SK-N-SH (cell line): ENCODE data around the gene ZNF775. TPM values are rescaled to one million over a fixed set of nuclear protein-coding genes. Genes with fewer than 3 reads are reported as not detected.

Experiments
- CTCF ChIA-PET: fragments of 300-600, 350-600 bp; formaldehyde crosslinking; extraction: SDS; loops from one replicate; lab custom pipeline; 2021; lab: Yijun Ruan, JAX
- POLR2A ChIA-PET: fragments of 350-600 bp; sonication (Branson Sonifier 250); formaldehyde crosslinking; extraction: SDS; loops from one replicate; lab custom pipeline; 2020; ENCODE audit warnings: antibody characterized with exemption, inconsistent platforms; lab: Yijun Ruan, JAX
- DNase-seq: peaks from one replicate; pipeline ENCODE4 v3.0.0; 2012
- H2AFZ ChIP-seq: fragments of 200-600 bp; sonication (generic); 2 replicates; pipeline ENCODE4 v1.8.1; 2016; ENCODE audit warnings: antibody characterized with exemption, mild to moderate bottlenecking, low read depth
- H3F3A ChIP-seq: fragments of 200-600 bp; sonication (generic); replicated peaks from 2 replicates; pipeline ENCODE3; 2016; ENCODE audit warnings: antibody characterized with exemption, mild to moderate bottlenecking; ENCODE audit not compliant: insufficient read depth
- H3K27ac ChIP-seq, 2 experiments: fragments of 200-500 bp in 1 of 2; fragments of 200-600 bp in 1 of 2; sonication (Bioruptor generic) in 1 of 2; sonication (generic), shearing (Covaris generic) in 1 of 2; 2 replicates each; pipeline versions ENCODE4 v1.5.1 to v1.6.1; 2014 to 2016; ENCODE audit warnings: low read depth in 2 of 2, inconsistent platforms in 1 of 2, low read length in 1 of 2, mild to moderate bottlenecking in 1 of 2, mixed read lengths in 1 of 2
- H3K27me3 ChIP-seq: fragments of 200-600 bp; sonication (generic), shearing (Covaris generic); 2 replicates; pipeline ENCODE4 v1.6.1; 2016; ENCODE audit warnings: mixed run types; ENCODE audit not compliant: insufficient read depth
- H3K36me3 ChIP-seq, 2 experiments: fragments of 200-500 bp in 1 of 2; fragments of 200-600 bp in 1 of 2; sonication (Bioruptor generic) in 1 of 2; sonication (generic) in 1 of 2; replicated peaks in 1 of 2; 2 replicates each; pipeline versions ENCODE3 to v1.5.1; 2014 to 2016; ENCODE audit warnings: low read length in 1 of 2, mild to moderate bottlenecking in 1 of 2; ENCODE audit not compliant: insufficient read depth in 2 of 2, control insufficient read depth in 1 of 2
- H3K4me1 ChIP-seq, 2 experiments: fragments of 200-500 bp in 1 of 2; fragments of 200-600 bp in 1 of 2; sonication (Bioruptor generic) in 1 of 2; sonication (generic), shearing (Covaris generic) in 1 of 2; 2 replicates each; pipeline versions ENCODE4 v1.5.1 to v1.6.1; 2014 to 2016; ENCODE audit warnings: low read depth in 1 of 2, low read length in 1 of 2, mixed run types in 1 of 2; ENCODE audit not compliant: insufficient read depth in 2 of 2, control insufficient read depth in 1 of 2
- H3K4me2 ChIP-seq: fragments of 200-600 bp; sonication (generic), shearing (Covaris generic); 2 replicates; pipeline ENCODE4 v1.6.1; 2017; ENCODE audit warnings: mixed run types
- H3K4me3 ChIP-seq, 2 experiments: fragments of 200-500 bp in 1 of 2; fragments of 200-600 bp in 1 of 2; sonication (Bioruptor generic) in 1 of 2; sonication (generic), shearing (Covaris generic) in 1 of 2; 2 replicates each; pipeline versions ENCODE4 v1.5.1 to v1.8.1; 2014 to 2016; ENCODE audit warnings: low read depth in 2 of 2, inconsistent platforms in 1 of 2, low read length in 1 of 2, mild to moderate bottlenecking in 1 of 2, mixed read lengths in 1 of 2, moderate library complexity in 1 of 2
- H3K79me2 ChIP-seq: fragments of 200-600 bp; sonication (generic); 2 replicates; pipeline ENCODE4 v1.8.1; 2017; ENCODE audit warnings: mild to moderate bottlenecking; ENCODE audit not compliant: insufficient read depth
- H3K9ac ChIP-seq: fragments of 200-600 bp; sonication (generic); 2 replicates; pipeline ENCODE4 v1.6.1; 2017; ENCODE audit warnings: mixed run types
- H3K9me2 ChIP-seq: fragments of 200-600 bp; sonication (generic); 2 replicates; pipeline ENCODE4 v1.6.1; 2017; ENCODE audit warnings: mixed run types
- H3K9me3 ChIP-seq: fragments of 200-600 bp; sonication (generic); 2 replicates; pipeline ENCODE4 v1.6.1; 2017; ENCODE audit warnings: mixed run types, mild to moderate bottlenecking, moderate library complexity
- H4K20me1 ChIP-seq: fragments of 200-600 bp; sonication (generic); 2 replicates; pipeline ENCODE4 v1.6.1; 2017; ENCODE audit warnings: mild to moderate bottlenecking, mixed run types; ENCODE audit not compliant: insufficient read depth
- EZH2phosphoT487 ChIP-seq: fragments of 200-600 bp; sonication (generic); IDR thresholded peaks from 2 replicates; pipeline ENCODE4 v1.6.1; 2017; ENCODE audit warnings: low read depth, mixed run types, mild to moderate bottlenecking, antibody characterized with exemption, moderate library complexity, borderline replicate concordance
- MXI1 ChIP-seq: IDR thresholded peaks from 2 replicates; pipeline ENCODE4 v1.6.1; 2012; ENCODE audit warnings: mild to moderate bottlenecking, low read depth, low read length, improper control_type of control experiment
- NRF1 ChIP-seq: IDR thresholded peaks from 2 replicates; pipeline ENCODE4 v1.6.1; 2012; ENCODE audit warnings: low read depth, mild to moderate bottlenecking, low read length
- RCOR1 ChIP-seq: fragments of 150-350 bp; IDR thresholded peaks from 2 replicates; pipeline ENCODE4 v1.6.1; 2017; ENCODE audit warnings: antibody characterized with exemption, low read length
- TCF12 ChIP-seq: IDR thresholded peaks from 2 replicates; pipeline ENCODE4 v1.4.0; 2012
- WGBS: methylation state at CpG from one replicate; pipeline ENCODE4 v1.1.6; 2017; ENCODE audit warnings: low lambda C conversion rate; 5-methylcytosine and 5-hydroxymethylcytosine counted together
- polyA plus RNA-seq, 3 experiments: library from polyadenylated mRNA; depleted of rRNA; stranded (reverse); fragments of >200 nt; gene quantifications; 2 replicates each; pipeline ENCODE4 v1.2.3, GENCODE V29; 2012
- TF ChIP-seq, protein P1 (sequence below): fragments of 150-350 bp; IDR thresholded peaks from 2 replicates; pipeline ENCODE4 v1.6.1; 2017; ENCODE audit warnings: antibody characterized with exemption, low read length, low read depth, borderline replicate concordance

ZNF775 gene
- polyA plus RNA-seq, 1 of the 3 experiments (the other 2 are of a cell fraction), result 5.0 TPM

GRCh38 chr7:150337659-150338081, 41.5 kb upstream of the ZNF775 start:
- WGBS, result 73% methylated on average over 6 of the region's 6 CpGs
- Histone ChIP-seq H3K9me2 (no peaks in the 10 kb centered on the region), H4K20me1 (no peaks in the 10 kb centered on the region), H3K9ac (no peak overlapping the region), H3K9me3 (no peaks in the 10 kb centered on the region), H3F3A (no peaks in the 10 kb centered on the region), H3K4me3 (no peak overlapping the region), H3K27ac (no peak overlapping the region), H3K27me3 (peaks cover 8% of the 10 kb centered on the region; the same call in 1 of the 2 replicates), H3K4me2 (no peak overlapping the region), H3K79me2 (no peaks in the 10 kb centered on the region), H2AFZ (no peak overlapping the region), H3K4me1 (no peaks in the 10 kb centered on the region; a peak in 1 of 4 replicates), H3K36me3 (no peaks in the 10 kb centered on the region)
- no peak for TF ChIP-seq MXI1
- TF ChIP-seq TCF12, result no peak
- DNase-seq, result no peak
- ChIA-PET POLR2A (no interaction called here), CTCF (interaction anchor here (0.9 to 1.2 kb wide), 4 partner anchors 9 to 29 kb away, joined by 3 to 5 read pairs (median 4); partner anchors contain the start of gene ACTR3C)

- peaks cover 8% of the 10 kb centered on the region; the same call in 1 of the 2 replicates for H3K27me3 ChIP-seq
- no peaks in the 10 kb centered on the region for H3F3A ChIP-seq
- no peaks in the 10 kb centered on the region for H4K20me1 ChIP-seq
- H3K36me3 ChIP-seq, result no peaks in the 10 kb centered on the region
- H3K4me3 ChIP-seq, result no peak overlapping the region
- no peak overlapping the region for H3K4me2 ChIP-seq
- no peak overlapping the region for H2AFZ ChIP-seq
- 47% methylated on average over 9 of the region's 11 CpGs for WGBS
- H3K9me3 ChIP-seq, result no peaks in the 10 kb centered on the region
- no peak for DNase-seq
- CTCF ChIA-PET, result interaction anchor here (1.0 to 1.2 kb wide), 3 partner anchors 8 to 28 kb away, joined by 3 to 5 read pairs (median 4); no protein-coding TSS in a partner anchor
- H3K9ac ChIP-seq, result no peak overlapping the region
- POLR2A ChIA-PET, result no interaction called here
- H3K27ac ChIP-seq, result no peak overlapping the region
- H3K79me2 ChIP-seq, result no peaks in the 10 kb centered on the region
- TF ChIP-seq, protein P1, sequence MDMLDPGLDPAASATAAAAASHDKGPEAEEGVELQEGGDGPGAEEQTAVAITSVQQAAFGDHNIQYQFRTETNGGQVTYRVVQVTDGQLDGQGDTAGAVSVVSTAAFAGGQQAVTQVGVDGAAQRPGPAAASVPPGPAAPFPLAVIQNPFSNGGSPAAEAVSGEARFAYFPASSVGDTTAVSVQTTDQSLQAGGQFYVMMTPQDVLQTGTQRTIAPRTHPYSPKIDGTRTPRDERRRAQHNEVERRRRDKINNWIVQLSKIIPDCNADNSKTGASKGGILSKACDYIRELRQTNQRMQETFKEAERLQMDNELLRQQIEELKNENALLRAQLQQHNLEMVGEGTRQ, result no peak
- no peak for TF ChIP-seq EZH2phosphoT487
- H3K4me1 ChIP-seq, result no peaks in the 10 kb centered on the region; a peak in 1 of 4 replicates
- no peaks in the 10 kb centered on the region for H3K9me2 ChIP-seq
Observed at GRCh38 chr7:150338166-150338829, 40.8 kb upstream of the ZNF775 start.

- Histone ChIP-seq H3K4me3 (no peak overlapping the region), H3F3A (no peaks in the 10 kb centered on the region), H3K4me2 (no peak overlapping the region), H2AFZ (no peak overlapping the region), H3K9me2 (no peaks in the 10 kb centered on the region), H3K79me2 (no peaks in the 10 kb centered on the region), H3K4me1 (no peaks in the 10 kb centered on the region; a peak in 1 of 4 replicates), H4K20me1 (no peaks in the 10 kb centered on the region), H3K9me3 (no peaks in the 10 kb centered on the region), H3K27me3 (peaks cover 8% of the 10 kb centered on the region; the same call in 1 of the 2 replicates), H3K36me3 (no peaks in the 10 kb centered on the region), H3K9ac (no peak overlapping the region), H3K27ac (no peak overlapping the region)
- DNase-seq, result no peak
- TF ChIP-seq RCOR1 (no peak), NRF1 (no peak)
- ChIA-PET CTCF (interaction anchor here (1.0 kb wide), 1 partner anchor 46 kb away, joined by 3 read pairs; no protein-coding TSS in a partner anchor), POLR2A (no interaction called here)
- 77% methylated on average over 8 of the region's 9 CpGs for WGBS
Observed at GRCh38 chr7:150339409-150339809, 39.7 kb upstream of the ZNF775 start.
